Activated effector memory CD4-positive, alpha-beta T cell treated with Interleukin-2 at 50 U/mL for 16 hours (primary cell): ENCODE measurements around the gene CACNB2.

Experiments
- DNase-seq: peaks from one replicate; pipeline ENCODE4 v3.0.0-alpha.2; 2020

Gene CACNB2

DNA sequence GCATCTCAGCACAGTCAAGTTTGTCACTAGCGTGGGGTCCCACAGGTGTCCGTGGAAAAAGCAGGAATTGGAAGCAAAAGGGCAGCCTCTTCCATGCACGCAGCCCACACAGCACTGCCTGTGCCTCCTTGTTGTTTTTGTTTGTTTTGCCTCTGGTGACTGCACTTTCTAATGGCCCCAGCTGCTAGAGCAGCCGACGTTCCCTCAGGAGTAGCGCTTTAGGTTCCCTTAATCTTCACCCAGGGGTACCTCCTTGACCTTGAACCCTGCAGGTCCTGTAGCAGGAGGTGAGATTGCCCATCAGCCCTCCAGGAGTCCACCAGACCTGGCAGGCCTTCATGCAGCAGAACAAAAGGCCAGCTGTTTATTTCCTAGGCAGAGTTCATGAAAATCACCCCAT lies 210.1 kb downstream of the CACNB2 start:
- no peak for DNase-seq

DNA sequence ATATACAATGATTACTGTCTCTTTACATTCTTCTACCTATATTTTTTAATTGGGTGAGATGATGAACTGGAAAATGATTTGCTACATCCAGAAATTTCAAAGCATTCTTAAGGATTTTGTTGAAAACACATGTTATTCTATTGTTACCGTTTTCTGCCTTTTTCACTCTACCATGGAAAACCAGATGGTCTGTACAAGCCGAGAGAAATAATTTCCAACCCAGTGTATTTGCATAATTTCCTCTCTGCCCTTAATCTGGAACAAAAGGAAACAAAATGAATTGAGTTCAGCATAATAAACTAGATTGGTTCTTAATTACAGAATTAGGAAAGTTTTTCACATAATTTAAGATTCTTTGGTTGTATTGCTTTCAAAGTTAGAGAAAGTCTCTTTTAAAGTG lies 211.2 kb downstream of the CACNB2 start:
- no peak for DNase-seq

DNA sequence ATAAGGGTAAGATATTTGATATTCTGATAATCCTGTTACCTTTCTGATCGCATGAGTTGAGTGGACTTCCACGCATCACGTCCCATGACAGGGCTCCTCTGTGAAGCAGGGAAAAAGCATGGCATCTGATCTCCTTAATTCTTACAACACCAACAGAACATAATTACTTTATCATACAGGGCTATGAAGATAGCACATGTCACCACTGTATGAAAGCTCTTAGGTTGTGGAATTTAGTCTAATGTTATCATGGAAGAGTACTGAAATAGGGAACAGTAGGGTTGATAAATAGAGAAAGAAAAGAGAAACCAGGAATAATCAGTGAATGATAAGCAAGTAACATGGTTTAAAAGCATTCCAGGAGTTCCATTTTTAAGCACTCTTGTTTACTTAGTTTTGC lies 212.0 kb downstream of the CACNB2 start:
- no peak for DNase-seq

- no peak for DNase-seq
Observed at GRCh38 chr10:18359812-18360211, 219.6 kb downstream of the CACNB2 start.

- no peak for DNase-seq
Observed at GRCh38 chr10:18362892-18363291, 222.7 kb downstream of the CACNB2 start.

DNA sequence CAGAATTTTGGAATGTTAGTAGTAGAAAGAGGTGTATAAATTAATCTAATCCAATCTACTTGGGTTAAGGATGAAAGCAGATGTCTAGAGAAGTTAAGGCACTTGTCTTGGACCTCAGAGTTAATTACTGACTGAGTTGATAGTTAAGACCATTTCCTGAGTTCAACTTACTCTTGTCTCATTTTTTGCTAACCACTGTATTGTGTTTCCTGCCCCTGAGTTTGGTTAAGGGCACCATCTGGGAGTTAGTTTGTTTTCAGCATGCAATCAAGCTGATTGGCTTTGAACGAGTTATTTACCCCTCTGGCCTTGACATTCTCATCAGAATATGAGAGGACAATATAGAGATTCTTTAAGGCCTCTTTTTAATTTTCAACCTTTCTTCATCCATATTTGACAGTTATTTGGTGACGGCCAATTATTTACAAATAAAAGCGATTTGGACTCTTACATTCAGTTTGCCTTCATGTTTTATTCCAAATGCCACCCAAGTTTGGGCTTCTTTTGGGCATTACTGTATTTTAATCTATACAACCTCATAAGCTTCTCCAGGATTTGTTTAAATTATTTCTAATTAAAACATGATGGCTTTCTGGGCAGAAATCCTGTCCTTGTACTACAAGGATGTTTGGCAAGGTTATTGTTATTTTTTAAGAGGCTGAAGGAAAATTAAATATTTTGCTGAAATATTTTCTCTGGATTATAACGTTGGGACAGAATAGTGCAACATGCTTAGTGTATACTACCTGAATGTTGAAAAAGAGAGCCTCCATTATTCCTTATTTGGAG lies 225.0 kb downstream of the CACNB2 start:
- DNase-seq: no peak

GRCh38 chr10:18367840-18368239 lies 227.6 kb downstream of the CACNB2 start:
- no peak for DNase-seq

DNA sequence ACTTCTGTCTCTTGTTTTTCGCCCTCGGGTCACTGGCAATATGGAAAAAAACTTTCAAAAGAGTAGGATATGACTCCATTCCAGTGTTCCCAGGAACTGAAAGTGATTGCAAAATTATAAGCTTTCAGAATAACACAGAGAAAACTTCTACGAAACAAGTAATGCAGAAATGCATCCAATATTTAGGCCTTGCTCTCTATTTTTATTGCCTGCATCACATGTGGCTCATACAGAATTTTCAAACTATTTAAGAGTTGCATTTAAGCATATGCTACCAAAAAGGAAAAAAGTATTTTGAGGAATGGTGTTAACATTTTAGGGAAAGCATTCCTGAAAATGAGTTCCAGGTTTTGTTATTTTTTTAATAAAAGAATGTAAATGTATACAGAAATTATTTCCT lies 228.0 kb downstream of the CACNB2 start:
- DNase-seq: no peak

GRCh38 chr10:18368682-18369081 lies 228.5 kb downstream of the CACNB2 start:
- no peak for DNase-seq

DNA sequence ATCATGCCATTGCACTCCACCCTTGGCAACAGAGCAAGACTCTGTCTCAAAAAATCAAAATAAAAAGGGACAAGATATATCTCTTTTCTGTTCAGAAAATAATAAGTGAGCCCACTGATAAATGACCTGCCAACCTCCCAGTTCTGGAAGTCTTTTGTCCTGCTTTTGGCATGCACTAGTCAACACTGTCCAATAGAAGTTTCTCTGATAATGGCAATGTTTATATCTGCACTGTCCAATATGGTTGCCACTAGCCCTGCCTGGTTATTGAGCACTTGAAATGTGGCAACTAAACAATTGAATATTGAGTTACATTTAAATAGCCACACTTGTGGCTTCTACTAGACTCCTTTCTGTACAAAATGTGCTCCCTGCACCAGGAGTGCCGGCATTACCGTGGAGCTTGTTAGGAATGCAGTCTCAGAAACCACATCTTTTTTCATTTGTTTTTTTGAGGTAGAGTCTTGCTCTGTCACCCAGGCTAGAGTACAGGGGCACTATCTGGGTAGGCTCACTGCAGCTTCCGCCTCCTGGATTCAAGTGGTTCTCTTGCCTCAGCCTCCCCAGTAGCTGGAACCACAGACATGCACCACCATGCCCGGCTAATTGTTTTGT lies 229.7 kb downstream of the CACNB2 start:
- no peak for DNase-seq

DNA sequence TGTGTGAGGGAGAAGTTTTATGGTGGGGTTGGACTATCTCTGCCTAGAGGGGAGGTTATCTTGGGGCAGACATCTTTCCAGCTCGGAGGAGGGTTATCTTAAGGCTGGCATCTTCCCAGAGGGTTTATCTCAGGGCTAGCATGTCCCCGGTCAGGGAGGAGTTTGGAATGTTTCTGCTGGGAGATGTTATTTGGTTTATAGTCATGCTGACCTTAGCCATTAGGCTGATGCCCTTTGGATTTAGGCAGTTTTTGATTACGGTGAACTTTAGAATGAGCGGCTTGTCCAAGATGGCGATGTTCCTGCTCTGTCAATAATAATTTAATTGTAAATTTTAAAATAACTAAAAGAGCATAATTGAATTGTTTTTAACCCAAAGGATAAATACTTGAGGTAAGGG lies 236.4 kb downstream of the CACNB2 start:
- no peak for DNase-seq

DNA sequence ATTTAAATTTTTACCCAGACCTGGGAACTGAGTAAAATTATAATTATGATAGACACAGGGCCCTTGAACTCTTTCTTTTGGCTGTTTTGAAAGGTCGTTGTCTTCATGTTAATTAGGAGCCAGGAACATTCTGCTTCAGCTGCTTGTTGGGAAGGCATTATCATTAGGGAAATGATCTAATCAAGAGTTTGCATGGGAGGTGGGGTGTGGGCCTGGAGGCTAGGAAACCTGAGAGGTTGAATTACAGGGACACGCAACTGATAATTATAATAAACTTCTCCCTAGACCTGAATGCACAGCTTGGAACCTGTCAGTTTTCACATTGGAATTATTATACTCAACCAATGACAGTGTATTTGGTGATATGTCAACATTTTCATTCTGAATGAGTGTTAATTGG lies 237.7 kb downstream of the CACNB2 start:
- DNase-seq: no peak

DNA sequence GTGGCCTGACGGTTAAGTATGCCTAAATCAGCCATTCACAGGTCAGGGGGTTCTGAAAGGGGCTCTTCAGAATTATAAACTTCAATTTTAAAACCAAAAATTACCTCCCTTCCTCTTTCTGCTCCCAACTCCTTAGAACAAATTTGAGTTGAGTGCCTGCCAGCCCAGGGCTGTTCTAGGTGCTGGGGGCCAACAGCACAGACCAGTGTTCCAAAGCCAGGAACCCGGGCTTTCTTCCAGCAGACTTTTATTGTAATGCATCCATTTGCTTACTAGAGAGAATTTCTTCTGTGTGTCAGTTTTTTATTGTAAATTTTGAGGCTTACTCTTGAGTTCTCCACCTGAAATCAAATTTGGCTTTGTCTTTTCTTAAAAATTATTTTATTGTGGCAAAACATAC lies 238.5 kb downstream of the CACNB2 start:
- no peak for DNase-seq

GRCh38 chr10:18381679-18382078 lies 241.5 kb downstream of the CACNB2 start:
- no peak for DNase-seq

GRCh38 chr10:18397906-18398305 lies 257.7 kb downstream of the CACNB2 start:
- no peak for DNase-seq

GRCh38 chr10:18399158-18399557 lies 258.9 kb downstream of the CACNB2 start:
- DNase-seq: no peak

DNA sequence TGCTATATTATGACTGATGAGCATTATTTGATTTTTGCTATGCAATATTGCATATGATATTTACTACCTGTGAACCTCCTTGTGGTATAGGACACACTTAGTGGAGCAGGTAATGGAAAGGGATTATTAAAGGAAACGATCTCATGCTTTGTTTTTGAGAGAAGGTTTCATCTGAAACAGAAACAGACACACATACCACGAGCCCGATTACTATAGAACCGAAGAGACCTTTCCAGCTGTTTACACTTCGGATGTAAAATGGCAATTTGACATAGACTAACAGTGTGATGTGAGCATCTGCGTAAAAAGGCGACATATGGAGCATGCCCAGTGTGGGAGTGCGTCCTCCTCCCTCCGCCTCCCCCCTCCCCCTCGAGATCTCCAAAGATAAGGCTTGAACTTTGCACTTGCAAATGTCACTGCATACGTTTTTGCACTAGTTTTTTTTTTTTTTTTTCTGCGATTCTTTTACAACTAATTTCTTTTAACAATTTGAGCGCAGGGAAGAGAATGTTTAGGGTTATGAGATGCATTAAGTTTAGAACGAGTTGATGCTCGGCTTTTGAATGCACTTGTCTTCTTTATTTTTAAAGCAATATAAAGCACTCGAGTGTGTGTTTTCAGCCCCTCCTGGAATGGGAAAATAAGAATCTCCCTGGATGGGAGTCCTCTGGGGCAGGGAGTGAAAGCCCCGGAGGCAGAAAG lies 260.1 kb downstream of the CACNB2 start:
- no peak for DNase-seq

- DNase-seq: no peak
Observed at GRCh38 chr10:18400906-18401245, 260.7 kb downstream of the CACNB2 start.

DNA sequence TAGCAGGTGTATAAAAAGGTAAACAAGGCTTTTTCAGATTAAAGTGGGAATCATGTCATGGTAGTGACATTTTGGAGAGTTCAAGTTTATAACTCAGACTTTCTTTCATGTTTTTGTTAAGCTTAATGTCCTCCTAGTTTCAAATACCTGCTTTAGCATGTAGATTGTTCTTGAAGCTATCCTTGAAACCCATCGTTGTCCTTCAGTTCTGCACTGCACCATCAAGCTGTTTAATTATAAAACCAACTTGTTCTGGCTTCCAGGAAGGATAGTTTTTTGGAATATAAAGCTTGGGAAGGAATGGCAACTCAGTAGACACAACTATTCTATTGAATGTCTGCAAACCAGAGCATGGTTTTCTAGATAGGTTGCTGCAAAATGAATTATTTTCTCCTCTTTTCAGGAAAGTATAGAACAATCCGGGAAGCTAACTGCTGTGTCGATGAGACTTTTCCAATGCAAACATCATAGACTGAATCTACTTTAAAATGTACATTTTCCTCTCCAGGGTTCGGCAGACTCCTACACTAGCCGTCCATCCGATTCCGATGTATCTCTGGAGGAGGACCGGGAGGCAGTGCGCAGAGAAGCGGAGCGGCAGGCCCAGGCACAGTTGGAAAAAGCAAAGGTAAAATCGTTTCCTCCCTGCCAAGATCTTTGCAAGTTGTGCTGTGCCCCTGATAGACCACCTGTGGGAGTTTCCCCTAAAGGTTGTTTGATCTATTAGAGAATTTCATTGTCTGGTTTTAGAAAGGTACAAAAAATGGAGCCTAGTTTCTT lies 261.4 kb downstream of the CACNB2 start:
- no peak for DNase-seq

GRCh38 chr10:18402853-18403252 lies 262.6 kb downstream of the CACNB2 start:
- DNase-seq: no peak

DNA sequence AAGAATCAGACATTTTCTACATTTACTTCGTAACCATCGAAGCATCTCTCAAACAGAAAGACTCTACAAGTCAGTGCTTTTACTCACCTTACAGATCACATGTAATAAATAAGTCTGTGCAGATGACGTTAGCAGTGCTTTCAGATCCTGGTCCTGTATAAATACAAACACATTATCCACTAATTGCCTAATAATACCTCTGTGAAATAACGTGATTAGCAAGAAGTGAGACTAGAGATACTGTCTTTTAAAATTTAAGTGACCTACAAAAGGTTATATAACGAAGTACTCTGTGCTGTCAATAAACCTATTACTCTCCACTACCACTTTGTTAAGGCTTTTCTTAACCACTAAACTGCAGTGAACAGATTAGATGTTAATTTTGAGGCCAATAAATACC lies 264.3 kb downstream of the CACNB2 start:
- DNase-seq: no peak

DNA sequence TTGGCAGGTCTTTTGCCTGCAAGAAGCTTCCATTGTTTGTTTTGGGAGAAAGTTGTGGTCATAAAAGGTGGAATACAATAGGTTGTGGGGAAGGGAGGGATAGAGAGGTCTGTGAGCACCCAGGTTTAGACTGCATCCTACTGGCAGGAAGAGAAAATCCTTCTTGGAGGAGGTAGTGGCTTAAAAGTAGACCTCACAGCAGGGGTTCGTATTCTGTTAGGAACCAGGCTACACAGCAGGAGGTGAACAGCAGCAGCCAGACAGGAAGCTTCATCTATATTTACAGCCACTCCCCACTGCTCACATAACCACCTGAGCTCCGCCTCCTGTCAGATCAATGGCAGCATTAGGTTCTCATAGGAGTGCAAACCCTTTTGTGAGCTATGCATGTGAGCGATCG lies 265.9 kb downstream of the CACNB2 start:
- DNase-seq: no peak

- DNase-seq: no peak
Observed at GRCh38 chr10:18409599-18410397, 269.6 kb downstream of the CACNB2 start.
